Measurements from ENCODE around the gene USP6NL. TPM values are rescaled to one million over a fixed set of nuclear protein-coding genes. Genes with fewer than 3 reads are reported as not detected.

USP6NL gene
- total RNA-seq, 1 donor from 2014 or later = 33.0 TPM

DNA sequence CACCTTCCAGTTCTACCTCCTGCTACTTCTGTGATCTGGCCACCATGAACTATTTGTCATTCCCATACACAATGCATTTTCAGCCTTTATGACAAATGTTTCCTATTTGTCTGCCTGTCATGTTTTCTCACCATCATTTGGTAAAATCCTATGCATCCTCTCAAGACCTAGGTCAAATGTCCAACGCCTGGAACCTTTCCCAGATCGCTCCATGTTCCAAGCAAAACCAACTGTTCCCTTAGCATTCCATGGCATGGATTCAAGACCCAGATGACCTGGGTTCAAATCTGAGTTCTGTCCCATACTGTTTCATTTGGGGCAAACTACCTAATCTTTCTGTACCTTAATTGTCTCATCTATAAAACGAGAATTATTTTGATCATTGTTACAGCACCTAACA lies 98.9 kb downstream of the USP6NL start:
- no peaks in the 10 kb centered on the region for H3K9me3 Mint-ChIP-seq (ENCODE audit: unreplicated experiment)
- H3K27me3 Mint-ChIP-seq (ENCODE audit: unreplicated experiment) = no peaks in the 10 kb centered on the region
- H3K4me3 Mint-ChIP-seq (ENCODE audit: unreplicated experiment) = no peak overlapping the region
- no peak for DNase-seq (ENCODE audit: low spot score)
- no peaks in the 10 kb centered on the region for H3K36me3 Mint-ChIP-seq (ENCODE audit: low read depth, unreplicated experiment)
- TF ChIP-seq, protein P1, sequence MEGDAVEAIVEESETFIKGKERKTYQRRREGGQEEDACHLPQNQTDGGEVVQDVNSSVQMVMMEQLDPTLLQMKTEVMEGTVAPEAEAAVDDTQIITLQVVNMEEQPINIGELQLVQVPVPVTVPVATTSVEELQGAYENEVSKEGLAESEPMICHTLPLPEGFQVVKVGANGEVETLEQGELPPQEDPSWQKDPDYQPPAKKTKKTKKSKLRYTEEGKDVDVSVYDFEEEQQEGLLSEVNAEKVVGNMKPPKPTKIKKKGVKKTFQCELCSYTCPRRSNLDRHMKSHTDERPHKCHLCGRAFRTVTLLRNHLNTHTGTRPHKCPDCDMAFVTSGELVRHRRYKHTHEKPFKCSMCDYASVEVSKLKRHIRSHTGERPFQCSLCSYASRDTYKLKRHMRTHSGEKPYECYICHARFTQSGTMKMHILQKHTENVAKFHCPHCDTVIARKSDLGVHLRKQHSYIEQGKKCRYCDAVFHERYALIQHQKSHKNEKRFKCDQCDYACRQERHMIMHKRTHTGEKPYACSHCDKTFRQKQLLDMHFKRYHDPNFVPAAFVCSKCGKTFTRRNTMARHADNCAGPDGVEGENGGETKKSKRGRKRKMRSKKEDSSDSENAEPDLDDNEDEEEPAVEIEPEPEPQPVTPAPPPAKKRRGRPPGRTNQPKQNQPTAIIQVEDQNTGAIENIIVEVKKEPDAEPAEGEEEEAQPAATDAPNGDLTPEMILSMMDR (IDR thresholded peaks at IDR 0.05; ENCODE audit: unreplicated experiment) = no peak
- H3K4me1 Mint-ChIP-seq (ENCODE audit: unreplicated experiment) = no peaks in the 10 kb centered on the region
- peak overlapping the region; percentile 13 for H3K27ac Mint-ChIP-seq (ENCODE audit: unreplicated experiment)

DNA sequence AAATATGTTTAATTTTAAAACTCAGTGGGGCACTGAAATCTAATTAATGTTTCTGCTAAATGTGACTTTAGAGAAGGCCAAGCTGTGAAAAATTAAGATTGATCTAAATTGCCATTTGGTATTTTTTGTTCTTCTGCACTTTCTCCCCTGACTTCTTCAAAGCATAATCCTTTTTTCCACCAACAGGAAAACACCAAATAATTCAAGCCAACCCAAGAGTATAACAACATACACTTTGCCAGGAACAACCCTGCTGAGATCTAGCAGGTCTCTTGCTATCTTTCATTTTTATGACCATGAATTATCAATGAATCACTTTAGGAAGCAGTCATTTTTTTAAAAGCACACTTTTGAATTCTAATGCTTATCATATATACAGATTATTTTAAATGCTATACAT lies 100.1 kb downstream of the USP6NL start:
- H3K27me3 Mint-ChIP-seq (ENCODE audit: unreplicated experiment) = no peaks in the 10 kb centered on the region
- no peaks in the 10 kb centered on the region for H3K9me3 Mint-ChIP-seq (ENCODE audit: unreplicated experiment)
- no peaks in the 10 kb centered on the region for H3K36me3 Mint-ChIP-seq (ENCODE audit: low read depth, unreplicated experiment)
- TF ChIP-seq, protein P1 (IDR thresholded peaks at IDR 0.05; ENCODE audit: unreplicated experiment) = no peak
- no peak overlapping the region for H3K27ac Mint-ChIP-seq (ENCODE audit: unreplicated experiment)
- DNase-seq (ENCODE audit: low spot score) = no peak
- no peaks in the 10 kb centered on the region for H3K4me1 Mint-ChIP-seq (ENCODE audit: unreplicated experiment)
- no peak overlapping the region for H3K4me3 Mint-ChIP-seq (ENCODE audit: unreplicated experiment)

GRCh38 chr10:11510736-11511135 lies 100.7 kb downstream of the USP6NL start:
- H3K9me3 Mint-ChIP-seq (ENCODE audit: unreplicated experiment) = no peaks in the 10 kb centered on the region
- H3K4me1 Mint-ChIP-seq (ENCODE audit: unreplicated experiment) = peaks cover 3% of the 10 kb centered on the region
- no peaks in the 10 kb centered on the region for H3K36me3 Mint-ChIP-seq (ENCODE audit: low read depth, unreplicated experiment)
- no peak overlapping the region for H3K4me3 Mint-ChIP-seq (ENCODE audit: unreplicated experiment)
- DNase-seq (ENCODE audit: low spot score) = no peak
- TF ChIP-seq, protein P1 (IDR thresholded peaks at IDR 0.05; ENCODE audit: unreplicated experiment) = no peak
- no peak overlapping the region for H3K27ac Mint-ChIP-seq (ENCODE audit: unreplicated experiment)
- no peaks in the 10 kb centered on the region for H3K27me3 Mint-ChIP-seq (ENCODE audit: unreplicated experiment)

- H3K36me3 Mint-ChIP-seq (ENCODE audit: low read depth, unreplicated experiment) = no peaks in the 10 kb centered on the region
- H3K27me3 Mint-ChIP-seq (ENCODE audit: unreplicated experiment) = no peaks in the 10 kb centered on the region
- H3K9me3 Mint-ChIP-seq (ENCODE audit: unreplicated experiment) = no peaks in the 10 kb centered on the region
- H3K4me1 Mint-ChIP-seq (ENCODE audit: unreplicated experiment) = peaks cover 4% of the 10 kb centered on the region
- DNase-seq (ENCODE audit: low spot score) = no peak
- no peak overlapping the region for H3K27ac Mint-ChIP-seq (ENCODE audit: unreplicated experiment)
- TF ChIP-seq, protein P1 (IDR thresholded peaks at IDR 0.05; ENCODE audit: unreplicated experiment) = no peak
- no peak overlapping the region for H3K4me3 Mint-ChIP-seq (ENCODE audit: unreplicated experiment)
Observed at GRCh38 chr10:11510281-11510680, 101.2 kb downstream of the USP6NL start.

DNA sequence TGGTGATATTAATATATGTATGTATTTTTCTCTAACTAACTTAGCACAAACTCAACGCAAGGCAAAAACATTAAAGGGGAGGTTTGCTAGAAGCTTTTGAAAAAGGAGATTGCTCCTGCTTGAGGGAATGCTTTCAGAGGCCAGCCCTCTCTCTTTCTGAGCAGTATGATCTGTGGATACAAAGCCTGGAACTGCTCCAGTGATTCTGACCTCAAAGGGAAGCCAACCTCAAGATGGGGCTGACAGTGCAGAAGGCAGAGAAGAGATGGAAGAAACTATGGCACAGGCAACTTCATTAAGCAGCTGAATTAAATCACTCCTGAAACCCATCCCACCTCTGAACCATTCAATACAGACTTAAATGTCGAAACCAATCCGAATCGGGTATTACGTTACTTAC lies 102.4 kb downstream of the USP6NL start:
- TF ChIP-seq, protein P1 (IDR thresholded peaks at IDR 0.05; ENCODE audit: unreplicated experiment) = no peak
- DNase-seq (ENCODE audit: low spot score) = no peak
- Mint-ChIP-seq H3K27ac (ENCODE audit: unreplicated experiment) (no peak overlapping the region), H3K27me3 (ENCODE audit: unreplicated experiment) (no peaks in the 10 kb centered on the region), H3K9me3 (ENCODE audit: unreplicated experiment) (no peaks in the 10 kb centered on the region), H3K4me3 (ENCODE audit: unreplicated experiment) (no peak overlapping the region), H3K36me3 (ENCODE audit: low read depth, unreplicated experiment) (no peaks in the 10 kb centered on the region), H3K4me1 (ENCODE audit: unreplicated experiment) (peaks cover 13% of the 10 kb centered on the region)
